Aorta (tissue), 5 donors: Measurements from ENCODE around the gene ERV3-1. TPM values are rescaled to one million over a fixed set of nuclear protein-coding genes. Genes with fewer than 3 reads are reported as not detected.
A peak's percentile ranks its signal among the peaks of the same experiment; 100 is the strongest.
"Not testable (repeated sequence)": the region's sequence is repeated elsewhere in the genome, so short reads cannot be mapped to it uniquely, and the experiment has no call there.

Source experiments
- ATAC-seq: fragments of 200-7000 bp; cut with Tn5 transposase; one replicate; pipeline ENCODE4 v1.9.1; 2022; ENCODE audit warnings: moderate library complexity; ENCODE audit not compliant: low FRiP score
- DNase-seq, 2 donors: peaks; one replicate each; pipeline ENCODE4 v3.0.0-alpha.2; 2020
- H3K27ac ChIP-seq, 2 donors: one replicate each; pipeline ENCODE4 v1.5.1; 2013; ENCODE audit warnings: low read length in 2 of 2, mild to moderate bottlenecking in 2 of 2, moderate library complexity in 2 of 2, control low read depth in 1 of 2, inconsistent platforms in 1 of 2, low read depth in 1 of 2
- H3K27me3 ChIP-seq, 2 donors: one replicate each; pipeline ENCODE4 v1.6.1; 2013; ENCODE audit warnings: control low read depth in 1 of 2, low read length in 1 of 2, mild to moderate bottlenecking in 1 of 2, moderate library complexity in 1 of 2; ENCODE audit not compliant: insufficient read depth in 2 of 2, control insufficient read depth in 1 of 2
- H3K36me3 ChIP-seq, 2 donors: one replicate each; pipeline ENCODE4 v1.6.1; 2013; ENCODE audit warnings: control low read depth in 1 of 2, low read length in 1 of 2, mild to moderate bottlenecking in 1 of 2; ENCODE audit not compliant: insufficient read depth in 2 of 2, control insufficient read depth in 1 of 2
- H3K4me1 ChIP-seq, 2 donors: one replicate each; pipeline ENCODE4 v1.6.1; 2013; ENCODE audit warnings: low read length in 2 of 2, control low read depth in 1 of 2, mild to moderate bottlenecking in 1 of 2, moderate library complexity in 1 of 2; ENCODE audit not compliant: insufficient read depth in 2 of 2, control insufficient read depth in 1 of 2
- H3K4me3 ChIP-seq, 2 donors: one replicate each; pipeline ENCODE4 v1.5.1; 2013; ENCODE audit warnings: low read length in 2 of 2, control low read depth in 1 of 2, mild to moderate bottlenecking in 1 of 2
- H3K9me3 ChIP-seq: one replicate; pipeline ENCODE4 v1.6.1; 2013; ENCODE audit warnings: mild to moderate bottlenecking, low read length; ENCODE audit not compliant: control insufficient read depth
- WGBS, 2 donors: extraction: QIAGEN DNeasy Blood & Tissue Kit; methylation state at CpG; one replicate each; pipeline ENCODE4 v1.1.7; 2013; 5-methylcytosine and 5-hydroxymethylcytosine counted together
- intact Hi-C, 2 donors: fragments of 100-400 bp; cut with DNase I; formaldehyde crosslinking; loops; one replicate each; pipeline versions ENCODE4 v1.14.2 to v1.15.0; 2022
- polyA plus RNA-seq, 2 donors: library from polyadenylated mRNA; stranded (reverse); fragments of 200-250 nt; gene quantifications; one replicate each; pipeline ENCODE4 v1.2.3, GENCODE V29; 2013
- total RNA-seq, 2 donors: library from RNA; stranded (reverse); fragmentation: NEBNext Ultra II Directional; extraction: Animal tissue kit (Norgen Biotek cat#: 25700); gene quantifications; one replicate each; pipeline ENCODE4 v1.2.1, GENCODE V29; 2021
- donor health status: healthy with polysubstance abuse.
- donor health status: Bipolar disorder and iron deficiency.
- donor health status: DM: no; HTN: no; CAD: no.
- donor health status: DM: no; HTN: no; CAD: no.
- donor health status: DM: yes; HTN: yes; CAD: no.

Gene ERV3-1
- total and polyA plus RNA-seq, 4 donors: 1.5 to 31.3 (median 14.1) TPM

GRCh38 chr7:65009394-65009793 lies 2.9 kb upstream of the ERV3-1 start:
- intact Hi-C loops: loop anchor here in 1 of 2 donors (10.0 kb wide), 1 partner anchor 365 kb away; the partner anchor contains the start of gene ZNF92
- not testable (repeated sequence) for H3K27ac ChIP-seq, DNase-seq, H3K36me3 ChIP-seq, ATAC-seq, H3K4me3 ChIP-seq, H3K27me3 ChIP-seq, H3K4me1 ChIP-seq, H3K9me3 ChIP-seq
- 86 to 90% methylated on average over 2 of the region's 2 CpGs for WGBS, 2 donors

GRCh38 chr7:65007036-65007435 lies 549 bp upstream of the ERV3-1 start:
- H3K4me1 ChIP-seq, H3K36me3 ChIP-seq, H3K27me3 ChIP-seq, H3K27ac ChIP-seq, H3K4me3 ChIP-seq, H3K9me3 ChIP-seq, DNase-seq: not testable (repeated sequence)
- WGBS, 2 donors: 73 to 84% methylated on average over 3 to 4 of the region's 4 CpGs
- intact Hi-C loops: loop anchor here (2.0 to 10.0 kb wide), 2 partner anchors 32 to 368 kb away; partner anchors contain the start of gene ZNF92 (in 1 of the 2)
- peak; percentile 27 for ATAC-seq

- Histone ChIP-seq H3K27me3 (no peaks in the 10 kb centered on the region), H3K27ac (no peak overlapping the region), H3K4me1 (peaks cover 0 to 1% of the 10 kb centered on the region in 2 donors), H3K4me3 (no peak overlapping the region), H3K9me3 (no peaks in the 10 kb centered on the region), H3K36me3 (no peaks in the 10 kb centered on the region)
- ATAC-seq (no peak), DNase-seq (no peak)
- WGBS, 2 donors: 54 to 70% methylated on average over 1 of the region's 1 CpG
- intact Hi-C loops: loop anchor here in 1 of 2 donors (10.0 kb wide), 1 partner anchor 370 kb away; the partner anchor contains the start of gene ZNF92
Measured at GRCh38 chr7:65004575-65004974, 1.9 kb downstream of the ERV3-1 start.

GRCh38 chr7:65002972-65003585 lies 3.4 kb downstream of the ERV3-1 start:
- intact Hi-C loops: loop anchor here in 1 of 2 donors (10.0 kb wide), 1 partner anchor 372 kb away; the partner anchor contains the start of gene ZNF92
- no peak for DNase-seq

GRCh38 chr7:65001291-65001814 lies 5.1 kb downstream of the ERV3-1 start:
- 0% methylated on average over 1 of the region's 1 CpG for WGBS, 2 donors
- no peak overlapping the region for H3K4me3 ChIP-seq
- H3K27ac ChIP-seq: peak overlapping the region in 1 of 2 donors; percentile 9
- no peaks in the 10 kb centered on the region for H3K36me3 ChIP-seq
- no peak for ATAC-seq
- H3K4me1 ChIP-seq: peaks cover 0 to 1% of the 10 kb centered on the region in 2 donors
- DNase-seq: no peak
- H3K27me3 ChIP-seq: no peaks in the 10 kb centered on the region
- intact Hi-C loops: loop anchor here in 1 of 2 donors (10.0 kb wide), 1 partner anchor 373 kb away; the partner anchor contains the start of gene ZNF92
- H3K9me3 ChIP-seq: peaks cover 2% of the 10 kb centered on the region

More at GRCh38 chr7:65002972-65003585, 3.4 kb downstream of the ERV3-1 start:
- no peak overlapping the region for H3K27ac ChIP-seq
- ATAC-seq: no peak
- no peak overlapping the region for H3K4me3 ChIP-seq
- peaks cover 2% of the 10 kb centered on the region for H3K9me3 ChIP-seq
- H3K4me1 ChIP-seq: peaks cover 0 to 1% of the 10 kb centered on the region in 2 donors
- H3K27me3 ChIP-seq: no peaks in the 10 kb centered on the region
- no peaks in the 10 kb centered on the region for H3K36me3 ChIP-seq
- 96 to 97% methylated on average over 2 of the region's 2 CpGs for WGBS, 2 donors

- no peaks in the 10 kb centered on the region for H3K36me3 ChIP-seq
- DNase-seq: no peak
- peaks cover 2% of the 10 kb centered on the region for H3K9me3 ChIP-seq
- no peaks in the 10 kb centered on the region for H3K27me3 ChIP-seq
- H3K4me1 ChIP-seq: no peaks in the 10 kb centered on the region
- no peak overlapping the region for H3K4me3 ChIP-seq
- WGBS, 2 donors: 71 to 82% methylated on average over 11 of the region's 11 CpGs
- ATAC-seq: no peak
- intact Hi-C loops: loop anchor here in 1 of 2 donors (10.0 kb wide), 1 partner anchor 375 kb away; the partner anchor contains the start of gene ZNF92
- H3K27ac ChIP-seq: peak overlapping the region in 1 of 2 donors; percentile 4
Measured at GRCh38 chr7:64999165-65000004, 7.1 kb downstream of the ERV3-1 start.

- Histone ChIP-seq H3K36me3 (no peaks in the 10 kb centered on the region), H3K9me3 (peaks cover 2% of the 10 kb centered on the region), H3K27me3 (no peaks in the 10 kb centered on the region), H3K4me1 (no peaks in the 10 kb centered on the region), H3K27ac (peak overlapping the region in 1 of 2 donors; percentile 80), H3K4me3 (no peak overlapping the region)
- intact Hi-C loops: no loop called here
- DNase-seq: no peak
- 97% methylated on average over 7 of the region's 7 CpGs for WGBS, 2 donors
- no peak for ATAC-seq
Measured at GRCh38 chr7:64998865-64999164, 7.7 kb downstream of the ERV3-1 start.

GRCh38 chr7:64997927-64998391 lies 8.5 kb downstream of the ERV3-1 start:
- H3K9me3 ChIP-seq: peaks cover 2% of the 10 kb centered on the region
- no peak for ATAC-seq
- intact Hi-C loops: no loop called here
- no peak overlapping the region for H3K4me3 ChIP-seq
- 72 to 92% methylated on average over 8 of the region's 8 CpGs for WGBS, 2 donors
- H3K27ac ChIP-seq: peak overlapping the region in 1 of 2 donors; percentile 25
- DNase-seq: no peak
- H3K4me1 ChIP-seq: no peaks in the 10 kb centered on the region
- H3K27me3 ChIP-seq: no peaks in the 10 kb centered on the region
- peaks cover 0 to 3% of the 10 kb centered on the region in 2 donors for H3K36me3 ChIP-seq
